Esophagus squamous epithelium (tissue), 4 donors: Measurements from ENCODE around the gene MS4A7.

Experiments used
- CTCF ChIP-seq, 6 experiments: fragments of 450-650 bp in 4 of 6; fragments of 200-600 bp in 2 of 6; sonication (generic) in 2 of 6; IDR thresholded peaks; one replicate each; pipeline ENCODE4 v1.5.1; 2016 to 2019; ENCODE audit warnings: antibody characterized with exemption in 6 of 6, mild to moderate bottlenecking in 4 of 6, moderate library complexity in 4 of 6
- POLR2A ChIP-seq, 4 donors: fragments of 450-650 bp; IDR thresholded peaks; one replicate each; pipeline ENCODE4 v1.6.1; 2017; ENCODE audit warnings: antibody characterized with exemption in 4 of 4, mild to moderate bottlenecking in 4 of 4, moderate library complexity in 3 of 4

- no peak for TF ChIP-seq CTCF (IDR thresholded peaks at IDR 0.05)
- no peak for TF ChIP-seq POLR2A (IDR thresholded peaks at IDR 0.05)
These were observed 45.5 kb upstream of the MS4A7 start for GRCh38 chr11:60332846-60333245.
